Epithelial cell of esophagus (primary cell): ENCODE results near the gene PODXL2.

ENCODE experiments used
- DNase-seq: peaks from one replicate; pipeline ENCODE4 v3.0.0; 2010; ENCODE audit warnings: low read depth
- H3K4me3 ChIP-seq: 2 replicates; pipeline ENCODE4 v1.5.1; 2011; ENCODE audit warnings: mild to moderate bottlenecking, low read length, control low read depth
- CTCF ChIP-seq: IDR thresholded peaks from 2 replicates; pipeline ENCODE4 v1.5.1; 2011; ENCODE audit warnings: low read depth, mild to moderate bottlenecking, low read length, control low read depth, inconsistent platforms; ENCODE audit not compliant: insufficient read depth; ENCODE audit errors: missing control alignments

The PODXL2 gene

GRCh38 chr3:127588806-127589577 is 40.0 kb upstream of the PODXL2 start:
- TF ChIP-seq CTCF = no peak
- peak overlapping the region; percentile 77 for H3K4me3 ChIP-seq
- peak; percentile 75 for DNase-seq

- H3K4me3 ChIP-seq = peak overlapping the region; percentile 77
- DNase-seq = peak; percentile 32
- TF ChIP-seq CTCF = no peak
These were observed 39.2 kb upstream of the PODXL2 start for GRCh38 chr3:127589600-127590281.

GRCh38 chr3:127590282-127590592 is 38.7 kb upstream of the PODXL2 start:
- DNase-seq = no peak
- H3K4me3 ChIP-seq = peak overlapping the region; percentile 77
- TF ChIP-seq CTCF = no peak

- no peak for TF ChIP-seq CTCF
- DNase-seq = peak; percentile 98
- H3K4me3 ChIP-seq = peak within 1 kb of the TSS; percentile 77
These were observed 38.2 kb upstream of the PODXL2 start, which contains the start of gene TPRA1 for GRCh38 chr3:127590593-127591465. Gene TPRA1 (minus strand): TSS chr3:127590733. CDS start chr3:127580146, 10,587 bp downstream.

GRCh38 chr3:127593178-127593577 is 35.8 kb upstream of the PODXL2 start:
- no peak overlapping the region for H3K4me3 ChIP-seq
- no peak for TF ChIP-seq CTCF
- no peak for DNase-seq

- no peak overlapping the region for H3K4me3 ChIP-seq
- no peak for TF ChIP-seq CTCF
- no peak for DNase-seq
These were observed 33.7 kb upstream of the PODXL2 start for GRCh38 chr3:127595303-127595702.
